Stimulated activated CD8-positive, alpha-beta memory T cell treated with anti-CD3 and anti-CD28 coated beads, Interleukin-4, amount 100 ng/mL, for 4 hours (primary cell): ENCODE results near the gene SRRM2.
A peak's percentile ranks its signal among the peaks of the same experiment; 100 is the strongest.

Experiments
- DNase-seq, 2 donors: peaks; one replicate each; pipeline ENCODE4 v3.0.0-alpha.2; 2020; ENCODE audit warnings: low read depth in 2 of 2, low spot score in 1 of 2

Gene SRRM2

GRCh38 chr16:2752035-2752849 lies at the start of gene SRRM2:
Gene SRRM2 (plus strand): TSS chr16:2752638. CDS start chr16:2756365, 3,727 bp downstream.
- DNase-seq = peak; percentile 87 to 88

- no peak for DNase-seq
Measured at GRCh38 chr16:2702871-2703745, 49.3 kb upstream of the SRRM2 start.

GRCh38 chr16:2704166-2704982 lies 48.1 kb upstream of the SRRM2 start:
- no peak for DNase-seq

- no peak for DNase-seq
Measured at GRCh38 chr16:2704983-2705275, 47.5 kb upstream of the SRRM2 start.

- no peak for DNase-seq
Measured at GRCh38 chr16:2705351-2705750, 47.1 kb upstream of the SRRM2 start.

- no peak for DNase-seq
Measured at GRCh38 chr16:2706085-2706484, 46.4 kb upstream of the SRRM2 start.

- no peak for DNase-seq
Measured at GRCh38 chr16:2706611-2707311, 45.7 kb upstream of the SRRM2 start.

- no peak for DNase-seq
Measured at GRCh38 chr16:2707368-2708289, 44.8 kb upstream of the SRRM2 start.

- no peak for DNase-seq
Measured at GRCh38 chr16:2708290-2708639, 44.2 kb upstream of the SRRM2 start.

GRCh38 chr16:2708955-2709587 lies 43.4 kb upstream of the SRRM2 start:
- DNase-seq = no peak

GRCh38 chr16:2709588-2709984 lies 42.9 kb upstream of the SRRM2 start:
- no peak for DNase-seq

- no peak for DNase-seq
Measured at GRCh38 chr16:2710021-2710710, 42.3 kb upstream of the SRRM2 start.

- no peak for DNase-seq
Measured at GRCh38 chr16:2710711-2711231, 41.7 kb upstream of the SRRM2 start.

- no peak for DNase-seq
Measured at GRCh38 chr16:2711370-2712062, 40.9 kb upstream of the SRRM2 start.

GRCh38 chr16:2712063-2712441 lies 40.4 kb upstream of the SRRM2 start:
- DNase-seq = no peak

GRCh38 chr16:2712546-2712945 lies 39.9 kb upstream of the SRRM2 start:
- DNase-seq = no peak

- DNase-seq = no peak
Measured at GRCh38 chr16:2713523-2713922, 38.9 kb upstream of the SRRM2 start.
